ENCODE data around the gene FGD1. TPM values are rescaled to one million over a fixed set of nuclear protein-coding genes. Genes with fewer than 3 reads are reported as not detected.

Gene FGD1
- total RNA-seq, 3 donors from 2014 or later, result 2.0 to 8.1 (median 3.5) TPM

GRCh38 chrX:54411732-54412131, 84.3 kb downstream of the FGD1 start:
- no peak for TF ChIP-seq CTCF (IDR thresholded peaks at IDR 0.05)
- no peak for ATAC-seq
- no peak for DNase-seq
- no peaks in the 10 kb centered on the region for H3K4me1 ChIP-seq (ENCODE audit: low read depth)
- intact Hi-C loops (cut with DNase I, micrococcal nuclease), result no loop called here
- H3K4me3 ChIP-seq, result no peak overlapping the region
- H3K9me3 ChIP-seq, result no peaks in the 10 kb centered on the region
- no peaks in the 10 kb centered on the region for H3K36me3 ChIP-seq (ENCODE audit: low read depth)

GRCh38 chrX:54407266-54407665, 88.8 kb downstream of the FGD1 start:
- ATAC-seq (no peak), DNase-seq (no peak)
- Histone ChIP-seq H3K9me3 (no peaks in the 10 kb centered on the region), H3K36me3 (ENCODE audit: low read depth) (no peaks in the 10 kb centered on the region), H3K4me1 (ENCODE audit: low read depth) (no peaks in the 10 kb centered on the region), H3K4me3 (no peak overlapping the region)
- intact Hi-C loops (cut with DNase I, micrococcal nuclease), result no loop called here
- TF ChIP-seq CTCF (IDR thresholded peaks at IDR 0.05), result no peak

- intact Hi-C loops (cut with DNase I, micrococcal nuclease), result no loop called here
- Histone ChIP-seq H3K36me3 (ENCODE audit: low read depth) (no peaks in the 10 kb centered on the region), H3K9me3 (no peaks in the 10 kb centered on the region), H3K4me3 (no peak overlapping the region), H3K4me1 (ENCODE audit: low read depth) (no peaks in the 10 kb centered on the region)
- DNase-seq, result no peak
- TF ChIP-seq CTCF (IDR thresholded peaks at IDR 0.05), result no peak
- no peak for ATAC-seq
Measured at GRCh38 chrX:54397113-54397512, 98.9 kb downstream of the FGD1 start.

Other genes with a start within 250 kb of the FGD1 start
- 1 to 10 TPM in 1 of 3 donors, under 1 TPM in 2; 0.14 to 2.0 (median 0.27) TPM for gene WNK3, start 138.2 kb downstream of the FGD1 start, total RNA-seq
- 10 to 100 TPM; 36.4 to 49.0 (median 36.7) TPM for gene TSR2, start 55.8 kb downstream of the FGD1 start, total RNA-seq
- gene GNL3L, start 34.0 kb upstream of the FGD1 start, total RNA-seq, result 10 to 100 TPM; 23.2 to 33.5 (median 30.2) TPM